Measurements from ENCODE around the gene GRM8. TPM values are rescaled to one million over a fixed set of nuclear protein-coding genes. Genes with fewer than 3 reads are reported as not detected.

The GRM8 gene
- total RNA-seq, 1 donor from 2014 or later, result 8.1 TPM

GRCh38 chr7:127231415-127231814, 21.3 kb downstream of the GRM8 start:
- TF ChIP-seq CTCF (conservative IDR thresholded peaks at IDR 0.05), result no peak
- no peak for DNase-seq (ENCODE audit: extremely low spot score, unreplicated experiment)
- peaks cover 22% of the 10 kb centered on the region for H3K27me3 Mint-ChIP-seq
- no peaks in the 10 kb centered on the region for H3K4me1 Mint-ChIP-seq (ENCODE audit: unreplicated experiment)
- H3K36me3 Mint-ChIP-seq, result no peaks in the 10 kb centered on the region
- H3K9me3 Mint-ChIP-seq, result no peaks in the 10 kb centered on the region
- H3K27ac Mint-ChIP-seq, result no peak overlapping the region
- H3K4me3 Mint-ChIP-seq, result no peak overlapping the region

GRCh38 chr7:127230192-127230925, 22.4 kb downstream of the GRM8 start:
- H3K9me3 Mint-ChIP-seq, result no peaks in the 10 kb centered on the region
- H3K4me3 Mint-ChIP-seq, result no peak overlapping the region
- TF ChIP-seq CTCF (conservative IDR thresholded peaks at IDR 0.05), result no peak
- H3K27me3 Mint-ChIP-seq, result peaks cover 22% of the 10 kb centered on the region
- no peak overlapping the region for H3K27ac Mint-ChIP-seq
- no peaks in the 10 kb centered on the region for H3K36me3 Mint-ChIP-seq
- no peaks in the 10 kb centered on the region for H3K4me1 Mint-ChIP-seq (ENCODE audit: unreplicated experiment)
- DNase-seq (ENCODE audit: extremely low spot score, unreplicated experiment), result no peak

- H3K27me3 Mint-ChIP-seq, result peaks cover 25% of the 10 kb centered on the region
- no peaks in the 10 kb centered on the region for H3K9me3 Mint-ChIP-seq
- no peaks in the 10 kb centered on the region for H3K36me3 Mint-ChIP-seq
- no peak for DNase-seq (ENCODE audit: extremely low spot score, unreplicated experiment)
- TF ChIP-seq CTCF (conservative IDR thresholded peaks at IDR 0.05), result no peak
- H3K4me3 Mint-ChIP-seq, result no peak overlapping the region
- no peaks in the 10 kb centered on the region for H3K4me1 Mint-ChIP-seq (ENCODE audit: unreplicated experiment)
- no peak overlapping the region for H3K27ac Mint-ChIP-seq
These were observed 25.9 kb downstream of the GRM8 start for GRCh38 chr7:127226685-127227374.

GRCh38 chr7:127221731-127222130, 31.0 kb downstream of the GRM8 start:
- no peak for TF ChIP-seq CTCF (conservative IDR thresholded peaks at IDR 0.05)
- H3K9me3 Mint-ChIP-seq, result peaks cover 6% of the 10 kb centered on the region
- H3K27me3 Mint-ChIP-seq, result peaks cover 8% of the 10 kb centered on the region

GRCh38 chr7:127214956-127215718, 37.6 kb downstream of the GRM8 start:
- Mint-ChIP-seq H3K36me3 (no peaks in the 10 kb centered on the region), H3K9me3 (no peaks in the 10 kb centered on the region), H3K4me3 (no peak overlapping the region), H3K27ac (no peak overlapping the region), H3K27me3 (no peaks in the 10 kb centered on the region), H3K4me1 (ENCODE audit: unreplicated experiment) (no peaks in the 10 kb centered on the region)
- DNase-seq (ENCODE audit: extremely low spot score, unreplicated experiment), result no peak
- TF ChIP-seq CTCF (conservative IDR thresholded peaks at IDR 0.05), result no peak

More at GRCh38 chr7:127221731-127222130, 31.0 kb downstream of the GRM8 start:
- no peak overlapping the region for H3K4me3 Mint-ChIP-seq
- H3K4me1 Mint-ChIP-seq (ENCODE audit: unreplicated experiment), result no peaks in the 10 kb centered on the region
- no peaks in the 10 kb centered on the region for H3K36me3 Mint-ChIP-seq
- no peak for DNase-seq (ENCODE audit: extremely low spot score, unreplicated experiment)
- H3K27ac Mint-ChIP-seq, result no peak overlapping the region
